Kidney epithelial cell (primary cell): ENCODE results near the gene STK39. TPM values are rescaled to one million over a fixed set of nuclear protein-coding genes. Genes with fewer than 3 reads are reported as not detected.
A peak's percentile ranks its signal among the peaks of the same experiment; 100 is the strongest.

ENCODE experiments used
- DNase-seq: peaks from one replicate; pipeline ENCODE4 v3.0.0-alpha.2; 2010; ENCODE audit warnings: low read depth
- H3K27me3 ChIP-seq: 2 replicates; pipeline ENCODE4 v1.6.0; 2011; ENCODE audit warnings: low read length; ENCODE audit not compliant: control insufficient read depth, insufficient read depth
- H3K36me3 ChIP-seq: 2 replicates; pipeline ENCODE4 v1.5.1; 2011; ENCODE audit warnings: low read length; ENCODE audit not compliant: control insufficient read depth, insufficient read depth
- H3K4me3 ChIP-seq: 2 replicates; pipeline ENCODE4 v1.5.1; 2011; ENCODE audit warnings: low read depth, mild to moderate bottlenecking, control low read depth, low read length
- CTCF ChIP-seq: IDR thresholded peaks from 2 replicates; pipeline ENCODE4 v1.5.1; 2011; ENCODE audit warnings: mild to moderate bottlenecking, moderate library complexity, low read length, control low read depth, inconsistent platforms; ENCODE audit not compliant: insufficient read depth, poor library complexity, severe bottlenecking
- total RNA-seq: library from RNA; depleted of rRNA; stranded (reverse); fragments of >200 nt; gene quantifications from 2 replicates; pipeline ENCODE4 v1.2.3, GENCODE V29; 2015

STK39 gene
- total RNA-seq, 1 donor from 2014 or later = 30.1 TPM

DNA sequence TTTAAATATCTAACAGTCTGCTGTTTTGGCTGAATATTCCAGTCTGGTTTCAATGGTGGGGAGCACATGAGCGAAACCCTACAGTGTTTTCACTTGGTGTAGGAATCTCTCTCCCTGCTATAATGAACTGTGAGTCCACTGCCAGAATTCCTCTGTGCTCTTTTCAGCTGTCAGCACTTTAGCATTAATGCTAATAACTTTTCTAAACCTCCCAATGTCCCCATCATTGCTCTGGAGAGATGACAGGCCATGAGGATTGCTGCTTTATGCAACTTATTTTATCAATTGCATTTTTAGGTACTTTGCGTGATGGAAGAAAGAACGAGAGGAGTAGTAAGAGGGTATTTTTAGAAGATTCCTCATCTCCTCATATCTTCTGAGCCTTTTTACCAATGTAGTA is 25.3 kb downstream of the STK39 start:
- no peak for DNase-seq
- TF ChIP-seq CTCF = no peak
- H3K4me3 ChIP-seq = no peak overlapping the region
- no peaks in the 10 kb centered on the region for H3K27me3 ChIP-seq
- H3K36me3 ChIP-seq = no peaks in the 10 kb centered on the region

DNA sequence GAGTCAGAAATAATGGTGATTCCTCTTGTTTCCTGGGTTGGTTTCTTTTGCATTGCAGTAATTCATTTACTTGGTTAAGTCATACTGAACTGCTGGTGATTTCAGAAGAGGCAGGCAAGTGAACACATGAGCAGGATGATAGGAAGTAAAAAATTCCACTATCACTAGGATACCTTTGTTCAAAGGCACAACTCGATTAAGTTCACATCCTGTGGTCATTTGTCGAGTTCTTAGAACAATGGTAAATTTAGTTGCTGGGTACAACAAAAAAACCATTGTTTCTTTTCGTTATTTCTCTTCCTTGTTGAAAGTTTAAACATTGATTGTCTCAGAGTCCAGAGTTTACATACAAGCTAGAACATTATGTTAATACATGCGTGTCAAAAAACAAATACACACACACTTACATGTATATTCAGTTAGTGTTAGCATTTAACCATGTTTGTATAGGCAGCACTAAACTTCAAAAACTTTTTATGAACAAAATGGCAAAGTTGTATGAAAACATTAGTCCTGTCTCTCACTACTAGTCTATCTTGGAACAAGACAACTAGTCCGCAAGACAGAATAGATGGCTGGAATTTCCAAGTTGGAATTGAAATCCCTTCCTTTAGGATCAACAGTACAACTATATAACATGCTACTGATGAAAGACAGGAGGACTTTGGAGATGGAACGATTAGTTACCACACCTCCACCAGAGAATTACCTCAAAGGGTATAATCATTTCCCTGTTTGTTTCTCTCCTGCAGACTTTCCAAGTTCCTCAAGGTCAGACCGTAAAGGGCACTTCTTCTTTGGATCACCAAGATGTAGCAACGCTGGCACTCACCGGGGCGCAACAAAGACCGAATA is 26.2 kb downstream of the STK39 start:
- H3K4me3 ChIP-seq = no peak overlapping the region
- no peaks in the 10 kb centered on the region for H3K36me3 ChIP-seq
- peak; percentile 86 for DNase-seq
- H3K27me3 ChIP-seq = no peaks in the 10 kb centered on the region
- TF ChIP-seq CTCF = no peak

GRCh38 chr2:168217920-168218319 is 29.5 kb downstream of the STK39 start:
- no peaks in the 10 kb centered on the region for H3K36me3 ChIP-seq
- no peak overlapping the region for H3K4me3 ChIP-seq
- no peak for TF ChIP-seq CTCF
- DNase-seq = no peak
- H3K27me3 ChIP-seq = no peaks in the 10 kb centered on the region

- no peak for TF ChIP-seq CTCF
- Histone ChIP-seq H3K27me3 (no peaks in the 10 kb centered on the region), H3K36me3 (no peaks in the 10 kb centered on the region), H3K4me3 (no peak overlapping the region)
- DNase-seq = no peak
These were observed 30.9 kb downstream of the STK39 start for GRCh38 chr2:168216351-168217005.

DNA sequence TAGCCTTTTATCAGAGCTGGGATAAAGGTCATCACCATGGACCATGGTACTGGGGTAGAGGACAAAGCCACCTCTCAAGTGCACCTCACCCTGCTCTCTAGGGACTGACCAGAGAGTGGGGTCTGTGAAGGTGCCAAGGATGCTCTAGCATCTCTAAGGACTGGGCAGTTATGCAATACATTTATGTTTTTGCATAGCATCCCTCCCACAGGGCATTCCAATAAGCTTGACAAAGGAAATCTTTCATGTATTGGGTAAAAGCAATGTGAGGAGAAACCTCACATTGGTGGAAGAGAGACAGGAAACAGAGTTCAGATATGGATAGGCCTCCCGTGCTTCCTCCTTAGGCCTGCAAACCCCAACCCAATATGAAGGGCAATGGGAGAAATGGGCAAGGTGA is 31.6 kb downstream of the STK39 start:
- no peak for DNase-seq
- Histone ChIP-seq H3K27me3 (no peaks in the 10 kb centered on the region), H3K36me3 (no peaks in the 10 kb centered on the region), H3K4me3 (no peak overlapping the region)
- no peak for TF ChIP-seq CTCF
